GM23248 (cell line): ENCODE results near the gene MMP12.

ENCODE experiments used
- EZH2 ChIP-seq: fragments of 200-600 bp; sonication (generic); IDR thresholded peaks from 2 replicates; pipeline ENCODE4 v1.6.1; 2018; ENCODE audit warnings: antibody characterized with exemption, mild to moderate bottlenecking; ENCODE audit not compliant: insufficient read depth, poor library complexity, severe bottlenecking
- EZH2phosphoT487 ChIP-seq: fragments of 200-600 bp; sonication (generic); IDR thresholded peaks from 2 replicates; pipeline ENCODE4 v1.6.1; 2018; ENCODE audit warnings: antibody characterized with exemption, moderate library complexity, mild to moderate bottlenecking, low read depth; ENCODE audit not compliant: insufficient read depth

- no peak for TF ChIP-seq EZH2
- TF ChIP-seq EZH2phosphoT487, result no peak
These were observed at the start of gene MMP12 for GRCh38 chr11:102874852-102875251.
